Stimulated activated CD4-positive, alpha-beta T cell treated with anti-CD3 and anti-CD28 coated beads, Interleukin-15, amount 100 ng/mL, for 24 hours (primary cell): ENCODE data around the gene RPL22.

ENCODE experiments used
- DNase-seq: peaks from one replicate; pipeline ENCODE4 v3.0.0-alpha.2; 2020

RPL22 gene

DNA sequence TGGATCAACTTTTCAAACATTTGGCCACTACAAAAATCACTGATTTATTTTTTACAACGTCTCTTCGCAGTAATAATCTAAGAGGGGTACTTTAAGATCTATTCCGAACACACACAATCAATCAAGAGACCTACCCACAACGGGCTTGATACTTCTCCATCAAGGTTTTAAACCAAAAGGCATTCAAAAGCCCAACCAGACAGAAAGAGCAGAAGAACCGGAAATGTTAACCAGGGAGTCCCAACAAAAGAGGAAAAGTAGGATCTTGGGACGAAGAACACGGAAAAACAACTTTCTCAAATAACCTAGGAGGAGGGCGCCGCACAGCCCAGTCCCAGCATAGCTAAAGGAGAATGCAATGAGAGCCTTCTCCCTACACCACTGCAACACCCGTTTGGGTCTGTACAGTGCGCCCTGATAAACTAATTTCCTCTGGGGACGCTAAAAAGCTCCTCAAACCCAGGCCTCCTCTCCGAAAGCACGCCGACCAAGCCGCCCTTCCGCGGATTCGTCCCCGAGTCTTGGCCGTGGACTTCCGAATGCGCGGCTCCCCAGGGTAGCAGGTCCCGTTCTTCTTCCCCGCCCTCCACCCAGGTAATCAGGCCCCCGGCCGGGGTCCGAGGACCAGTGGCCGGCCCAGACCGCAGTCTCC lies 623 bp downstream of the RPL22 start:
- DNase-seq = peak; percentile 43

DNA sequence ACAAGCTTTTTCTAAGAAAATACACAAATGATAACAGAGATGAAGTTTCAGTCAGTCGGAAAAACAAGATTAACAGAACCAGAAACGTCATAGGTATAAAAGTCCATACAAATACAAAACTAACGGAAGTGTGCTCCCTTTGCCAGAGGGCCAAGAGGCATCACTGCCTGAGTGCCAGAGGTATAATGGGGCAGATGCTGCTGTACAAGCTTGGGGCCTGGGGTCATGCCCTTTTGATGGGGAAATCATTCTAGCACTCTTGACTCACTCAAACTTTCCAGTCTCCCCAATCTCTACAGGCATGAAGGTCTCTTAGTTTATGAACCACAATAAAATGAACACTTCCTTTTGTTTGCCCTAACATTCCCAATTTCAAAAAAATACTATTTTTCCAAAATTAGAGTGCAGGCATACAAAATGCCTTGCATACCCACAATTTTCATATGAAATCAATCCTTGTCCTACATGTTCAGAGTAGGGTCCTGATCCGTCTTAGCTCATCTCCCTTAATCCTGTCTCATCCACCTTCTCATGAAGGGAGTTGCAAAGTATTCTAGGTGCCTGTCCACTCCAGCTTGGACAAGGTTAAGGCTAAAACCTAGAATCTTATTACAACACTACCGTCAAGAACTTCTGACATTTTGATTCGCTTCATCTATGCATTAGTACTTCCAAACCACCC lies 1.5 kb downstream of the RPL22 start:
- peak; percentile 40 for DNase-seq

DNA sequence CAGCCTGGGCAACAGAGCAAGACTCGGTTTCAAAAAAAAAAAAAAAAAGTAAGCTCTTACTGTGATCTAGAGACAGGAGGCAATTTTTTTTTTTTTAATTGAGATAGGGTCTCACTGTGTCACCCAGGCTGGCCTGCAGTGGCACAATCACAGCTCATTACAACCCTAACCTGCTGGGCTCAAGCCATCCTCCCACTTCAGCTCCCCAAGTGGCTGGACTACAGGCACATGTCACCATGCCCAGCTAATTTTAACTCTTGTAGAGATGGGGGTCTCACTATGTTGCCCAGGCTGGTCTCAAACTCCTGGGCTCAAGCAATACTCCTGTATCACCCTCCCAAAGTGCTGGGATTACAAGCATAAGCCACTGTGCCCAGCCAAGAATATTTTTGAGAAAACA lies 7.4 kb downstream of the RPL22 start:
- no peak for DNase-seq

DNA sequence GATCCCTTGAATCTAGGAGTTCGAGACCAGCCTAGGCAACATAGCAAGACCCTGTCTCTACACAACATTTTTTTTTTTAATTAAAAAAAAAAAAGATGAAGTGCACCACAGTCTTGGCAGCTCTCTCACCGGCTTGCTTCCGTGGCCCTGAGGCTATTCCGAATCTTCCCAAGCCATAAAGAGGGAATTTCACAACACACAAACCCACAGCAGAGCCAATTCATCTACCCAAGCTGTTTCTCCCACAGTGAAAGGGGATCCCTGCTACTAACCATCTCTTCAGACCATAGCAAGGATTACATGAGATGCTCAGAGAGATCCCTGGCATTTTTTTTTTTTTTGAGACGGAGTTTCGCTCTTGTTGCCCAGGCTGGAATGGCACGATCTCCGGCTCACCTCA lies 10.9 kb downstream of the RPL22 start:
- DNase-seq = no peak

DNA sequence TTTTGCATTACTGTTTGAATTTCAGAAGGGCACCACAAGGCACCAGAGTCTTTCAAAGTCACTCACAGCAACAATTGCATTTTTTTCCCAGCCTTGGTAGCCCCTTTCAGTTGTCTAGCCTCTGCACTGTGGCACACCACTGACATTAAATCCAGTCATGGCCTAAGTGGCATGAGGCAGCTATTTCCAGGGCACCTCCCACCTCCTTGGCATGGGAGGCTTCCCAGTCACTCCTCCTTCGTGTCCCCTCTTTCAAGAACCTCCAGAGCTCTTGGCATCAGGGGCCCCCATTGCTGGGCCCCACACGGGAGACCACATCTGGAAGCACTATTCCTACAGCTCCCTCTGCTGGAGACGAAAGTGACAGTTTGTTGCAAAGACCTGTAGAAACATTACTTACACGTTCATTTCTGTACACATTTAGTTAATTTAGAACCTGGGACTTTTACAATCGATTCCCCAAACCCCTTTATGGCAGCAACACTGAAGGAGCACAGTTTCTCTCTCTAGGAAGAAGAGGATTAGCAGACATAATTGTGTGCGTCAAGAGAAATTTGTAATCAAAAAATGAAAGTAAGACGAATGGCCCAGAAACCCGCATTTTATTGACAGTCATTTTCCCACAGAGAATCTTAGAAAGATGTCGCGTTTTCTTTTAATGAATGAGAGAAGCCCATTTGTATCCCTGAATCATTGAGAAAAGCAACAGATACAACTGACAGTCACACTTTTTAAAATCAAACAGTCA lies 13.6 kb downstream of the RPL22 start:
- peak; percentile 33 for DNase-seq

DNA sequence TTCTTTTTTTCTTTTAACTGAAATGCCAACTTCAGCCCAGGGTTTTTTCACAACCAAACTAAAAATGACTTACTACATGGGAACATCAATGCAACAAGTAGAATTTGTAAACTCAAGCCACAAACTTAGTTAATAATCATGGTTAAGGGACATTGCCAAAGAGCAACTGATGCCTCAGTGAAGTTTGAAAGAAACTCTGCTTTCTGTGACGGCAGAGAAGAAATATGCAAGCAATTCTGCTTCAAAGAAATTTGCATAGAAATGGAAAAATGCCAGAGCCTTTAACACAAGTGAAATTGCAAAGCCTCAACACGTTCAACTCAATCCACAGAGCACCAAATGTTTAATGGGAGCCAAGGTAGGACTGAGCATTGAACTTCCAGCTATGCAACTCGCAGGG lies 14.2 kb downstream of the RPL22 start:
- no peak for DNase-seq

DNA sequence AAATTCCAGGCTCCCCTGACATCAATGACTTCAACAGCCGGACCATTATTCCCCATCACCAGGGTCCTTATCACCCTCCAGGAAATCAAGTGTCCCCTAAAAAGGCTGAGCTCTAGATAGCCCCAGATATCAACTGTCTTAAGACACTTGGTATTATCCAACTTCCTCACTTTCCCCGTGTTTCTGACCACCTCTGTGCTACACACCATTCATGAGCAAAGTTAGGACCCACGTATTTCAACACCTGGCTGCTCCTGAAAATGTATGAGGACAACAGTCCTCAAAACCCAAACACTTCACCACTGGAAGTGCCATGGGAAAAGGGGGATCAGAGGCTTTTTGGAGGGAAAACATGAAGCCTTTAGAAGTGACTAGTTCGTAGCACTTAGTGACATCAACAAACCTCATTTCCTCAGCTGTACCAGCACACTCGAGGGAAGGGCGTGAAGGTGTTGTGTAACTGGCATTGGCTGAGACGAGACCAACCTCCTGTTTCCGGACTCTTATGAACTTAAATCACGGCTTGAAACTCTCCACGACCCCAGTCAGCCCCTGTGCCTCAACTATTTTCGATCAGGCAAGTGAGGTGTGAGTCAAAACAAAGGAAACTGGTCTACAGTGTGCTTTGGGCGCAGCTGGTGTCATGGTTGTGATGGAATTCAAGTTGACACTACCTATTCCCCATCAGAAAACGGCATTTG lies 15.2 kb downstream of the RPL22 start:
- DNase-seq = no peak

DNA sequence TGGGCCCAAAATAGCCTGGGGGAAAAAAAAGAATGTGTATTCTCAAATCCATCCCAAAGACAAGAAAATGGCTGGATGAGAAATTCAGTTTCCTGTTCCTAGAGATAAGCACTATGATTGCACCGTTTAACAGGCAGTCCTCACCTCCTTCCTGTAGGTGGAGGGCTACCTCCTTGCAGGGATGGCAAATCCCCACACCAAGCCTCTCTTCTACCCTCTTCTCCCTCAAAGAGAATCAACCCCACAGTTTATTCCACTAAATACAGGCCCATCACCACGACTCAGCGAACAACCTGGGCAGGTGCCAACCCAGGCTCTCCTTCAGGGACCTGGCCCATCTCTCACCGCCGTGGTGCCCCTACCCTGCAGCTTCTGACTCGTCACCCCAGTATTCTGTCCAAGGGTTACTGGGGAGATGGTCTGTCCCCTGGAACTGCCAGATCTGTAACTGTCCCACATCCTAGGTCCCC lies 15.8 kb downstream of the RPL22 start:
- peak; percentile 25 for DNase-seq

DNA sequence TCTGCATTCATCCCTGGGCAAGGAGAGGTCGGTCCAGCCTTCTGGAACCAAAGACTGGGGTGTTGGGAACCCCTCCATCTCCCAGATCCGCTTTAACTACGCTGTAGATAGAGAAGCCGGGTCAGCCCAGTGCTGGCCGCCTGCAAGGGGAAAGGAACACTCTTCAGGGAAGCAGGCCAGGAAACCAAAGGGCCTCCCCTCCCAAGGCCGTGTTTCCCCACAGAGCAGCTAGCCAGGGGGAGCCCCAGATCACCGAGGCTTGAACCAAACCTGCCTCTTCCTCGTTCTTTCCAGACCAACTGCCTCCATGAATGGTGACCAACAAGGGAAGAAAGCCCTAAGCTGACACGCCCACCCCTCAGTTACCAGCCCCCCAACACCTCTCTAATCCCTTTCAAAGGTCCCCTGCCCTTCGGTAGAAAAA lies 18.0 kb downstream of the RPL22 start:
- no peak for DNase-seq

DNA sequence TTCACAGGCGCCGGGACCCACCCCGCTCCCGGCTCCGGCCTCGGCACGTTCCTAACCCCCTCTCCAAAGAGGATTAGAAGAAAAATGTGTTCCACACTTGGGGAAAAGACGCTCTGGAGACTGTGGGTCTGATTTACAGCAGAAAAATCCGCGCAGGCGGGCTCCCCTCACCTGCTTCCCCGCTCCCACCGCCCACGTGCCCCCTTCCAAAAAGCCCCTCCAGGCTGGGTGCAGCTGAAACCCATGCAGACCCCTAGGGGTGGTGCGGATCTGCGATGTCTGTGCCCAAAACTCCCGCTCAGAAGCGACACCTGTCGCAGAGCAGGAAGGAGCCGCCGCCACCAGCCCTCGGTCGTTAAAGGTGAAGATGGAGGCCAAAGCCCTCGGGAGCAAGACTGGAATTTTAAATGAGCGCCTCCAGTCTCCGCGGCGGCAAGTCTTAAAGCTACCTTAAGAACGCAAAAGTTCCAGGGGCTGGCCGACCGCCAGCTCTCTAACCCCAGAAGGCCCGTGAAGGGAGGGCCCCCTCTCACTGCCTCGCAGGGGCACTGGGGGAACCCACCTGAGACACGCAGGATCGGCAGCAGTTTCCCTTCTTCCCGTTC lies 18.6 kb downstream of the RPL22 start:
- peak; percentile 27 for DNase-seq

DNA sequence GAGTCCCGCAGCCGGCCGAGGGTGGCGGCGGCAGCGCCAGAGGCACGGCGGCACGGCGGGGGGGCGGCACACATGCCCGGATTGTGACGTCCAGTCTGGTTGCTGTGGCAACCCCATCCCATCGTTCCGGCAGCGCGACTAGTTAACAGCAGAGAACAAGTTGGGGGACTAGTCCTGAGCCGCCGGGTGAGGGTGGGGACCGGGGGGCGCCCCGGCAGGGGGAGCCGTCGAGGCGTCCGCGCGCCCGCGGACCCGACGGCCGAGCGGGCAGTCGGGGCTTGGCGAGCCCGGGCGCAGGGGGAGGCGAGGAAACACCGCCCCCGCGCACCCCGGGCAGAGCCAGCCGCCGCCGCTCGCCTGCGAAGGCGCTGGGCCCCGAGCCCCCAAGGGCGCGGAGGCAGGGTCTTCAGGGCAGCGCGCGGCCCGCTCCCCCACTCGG lies 19.1 kb downstream of the RPL22 start, which contains the start of gene CHD5:
CHD5 (minus strand) TSS at position 54 of the 439 bp plus-strand sequence. CDS start 298 bp downstream, outside the sequence.
- peak; percentile 29 for DNase-seq

DNA sequence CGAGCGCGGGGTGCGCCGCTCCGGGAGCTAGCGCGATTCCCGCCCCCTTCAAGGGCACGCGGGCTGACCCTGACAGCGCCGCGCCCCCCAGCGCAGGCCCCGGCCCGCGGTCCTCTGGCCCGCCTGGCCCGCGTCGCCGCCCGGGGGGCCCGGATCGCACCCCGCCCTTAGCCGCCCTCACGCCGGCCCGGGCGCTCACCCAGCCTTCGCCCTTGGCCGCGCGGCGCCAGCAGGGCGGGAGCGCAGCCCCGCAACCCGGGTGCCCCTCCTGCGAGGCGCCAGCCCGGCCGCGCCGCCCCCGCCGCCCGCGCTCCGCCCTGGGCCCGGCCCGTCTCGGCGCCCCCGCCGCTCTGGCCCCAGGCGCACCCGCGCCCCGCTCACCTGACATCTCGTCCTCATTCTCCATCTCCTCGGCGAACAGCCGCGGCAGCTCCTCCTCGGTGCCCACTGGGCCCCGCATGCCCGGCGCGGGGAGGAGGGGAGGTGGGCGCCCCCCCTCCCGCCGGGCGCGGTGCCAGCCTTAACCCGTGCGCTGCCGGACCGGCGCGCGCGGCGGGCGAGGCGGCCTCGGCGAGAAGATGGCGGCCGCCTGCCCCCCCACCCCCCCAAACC lies 19.7 kb downstream of the RPL22 start:
- no peak for DNase-seq

DNA sequence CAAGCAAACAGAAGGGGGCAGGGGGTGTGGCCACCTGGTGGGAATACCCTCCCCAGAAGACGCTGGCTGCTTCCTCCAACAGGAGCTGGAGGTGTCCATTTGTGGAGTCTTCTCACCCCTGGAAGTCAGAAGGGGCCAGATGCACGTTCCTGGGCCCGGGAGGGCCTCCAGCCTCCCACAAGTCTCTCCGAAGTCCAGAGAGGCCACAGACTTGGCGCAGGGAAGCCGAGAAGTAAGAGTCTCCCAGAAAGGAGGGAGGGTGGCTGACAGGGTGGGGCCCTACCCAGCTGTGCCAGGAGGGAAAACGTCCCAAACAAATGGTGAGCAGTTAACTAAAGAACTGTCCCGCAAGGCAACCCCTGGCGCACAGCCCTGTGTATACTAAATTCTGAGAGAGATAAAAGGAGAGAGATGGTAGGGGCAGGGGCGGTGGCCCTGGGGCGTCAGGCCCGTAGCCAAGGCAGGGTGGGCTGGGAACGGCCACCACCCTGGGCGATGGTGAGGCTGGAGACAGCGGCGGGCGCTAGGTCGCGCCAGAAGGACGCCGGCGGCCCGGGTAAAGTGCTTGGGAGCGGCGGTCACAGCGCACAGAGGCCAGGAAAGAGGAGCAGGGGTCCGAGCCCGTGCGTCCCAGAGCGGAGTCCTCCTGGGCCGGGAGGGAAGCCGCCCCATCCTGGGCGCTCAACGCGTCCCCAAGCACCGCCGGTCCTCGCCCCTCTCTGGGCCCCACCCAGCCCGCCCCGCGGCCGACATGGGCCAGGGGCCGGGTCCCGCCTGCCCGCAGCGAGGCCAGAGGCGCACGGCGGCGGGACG lies 20.4 kb downstream of the RPL22 start:
- no peak for DNase-seq

DNA sequence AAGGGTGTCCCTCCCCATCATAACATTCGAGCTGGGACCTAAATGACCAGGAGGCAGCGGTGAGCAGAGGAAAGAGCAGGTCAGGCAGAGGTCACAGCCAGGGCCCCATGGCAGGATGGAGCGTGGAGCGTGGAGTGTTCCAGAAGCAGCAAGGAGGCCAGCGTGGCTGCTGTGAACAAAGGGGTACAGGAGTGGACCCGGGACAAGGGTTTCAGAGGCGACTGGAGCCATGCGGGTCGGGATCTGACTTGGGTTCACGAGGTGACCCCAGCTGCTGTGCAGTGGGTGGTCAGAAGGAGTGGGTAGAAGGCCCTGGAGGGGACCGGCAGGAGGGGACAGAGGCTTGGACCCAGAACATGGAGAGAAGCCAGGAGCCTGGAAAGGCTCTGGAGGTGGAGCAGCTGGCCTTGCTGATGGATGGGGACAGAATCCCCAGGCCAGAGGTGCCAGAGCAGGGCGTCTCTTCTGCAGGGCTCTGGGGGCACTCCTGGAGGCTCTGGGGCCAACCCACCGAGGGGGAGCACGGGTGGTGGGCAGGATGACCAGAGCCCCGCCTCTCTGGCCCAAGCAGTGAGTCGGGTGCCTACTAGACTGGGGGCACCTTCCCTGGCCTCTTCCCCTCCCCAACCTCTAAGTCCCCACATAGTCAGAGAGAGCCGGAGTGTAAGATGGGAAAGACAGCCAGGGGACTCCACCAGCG lies 21.6 kb downstream of the RPL22 start:
- DNase-seq = no peak

DNA sequence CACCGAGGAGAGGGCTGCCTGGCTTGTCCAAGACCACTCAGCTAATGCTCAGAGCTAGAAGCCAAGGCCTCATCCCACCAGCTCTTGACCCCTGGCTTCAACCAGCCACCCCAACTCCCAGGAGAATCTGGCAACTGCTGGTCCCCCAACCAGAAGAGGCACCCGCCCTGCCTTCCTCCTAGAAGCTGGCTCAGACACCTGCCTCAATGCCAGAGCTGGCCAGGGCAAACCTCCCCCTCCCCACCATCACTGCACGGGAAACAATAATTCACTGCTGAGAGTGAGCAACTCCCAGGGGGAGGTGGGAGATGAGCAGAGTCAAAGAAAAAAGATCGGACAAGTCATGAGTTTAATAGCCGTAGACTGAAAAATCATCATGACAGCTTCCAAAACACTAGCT lies 22.6 kb downstream of the RPL22 start:
- DNase-seq = no peak

DNA sequence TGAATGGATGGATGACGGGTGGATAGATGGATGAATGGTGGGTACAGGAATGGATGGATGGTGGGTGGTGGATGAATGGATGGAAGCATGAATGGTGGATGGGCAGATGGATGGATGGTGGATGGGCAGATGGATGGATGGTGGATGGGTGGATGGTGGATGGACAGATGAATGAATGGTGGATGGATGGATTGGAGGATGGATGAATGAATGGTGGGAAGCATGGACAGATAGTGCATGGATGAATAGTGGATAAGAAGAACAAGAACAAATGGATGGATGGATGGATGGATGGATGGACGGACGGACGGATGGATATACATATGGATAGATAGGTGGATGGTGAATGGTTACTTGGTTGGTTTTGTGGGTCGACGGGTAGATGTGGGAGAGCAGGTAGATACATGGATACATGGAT lies 24.0 kb downstream of the RPL22 start:
- no peak for DNase-seq

DNA sequence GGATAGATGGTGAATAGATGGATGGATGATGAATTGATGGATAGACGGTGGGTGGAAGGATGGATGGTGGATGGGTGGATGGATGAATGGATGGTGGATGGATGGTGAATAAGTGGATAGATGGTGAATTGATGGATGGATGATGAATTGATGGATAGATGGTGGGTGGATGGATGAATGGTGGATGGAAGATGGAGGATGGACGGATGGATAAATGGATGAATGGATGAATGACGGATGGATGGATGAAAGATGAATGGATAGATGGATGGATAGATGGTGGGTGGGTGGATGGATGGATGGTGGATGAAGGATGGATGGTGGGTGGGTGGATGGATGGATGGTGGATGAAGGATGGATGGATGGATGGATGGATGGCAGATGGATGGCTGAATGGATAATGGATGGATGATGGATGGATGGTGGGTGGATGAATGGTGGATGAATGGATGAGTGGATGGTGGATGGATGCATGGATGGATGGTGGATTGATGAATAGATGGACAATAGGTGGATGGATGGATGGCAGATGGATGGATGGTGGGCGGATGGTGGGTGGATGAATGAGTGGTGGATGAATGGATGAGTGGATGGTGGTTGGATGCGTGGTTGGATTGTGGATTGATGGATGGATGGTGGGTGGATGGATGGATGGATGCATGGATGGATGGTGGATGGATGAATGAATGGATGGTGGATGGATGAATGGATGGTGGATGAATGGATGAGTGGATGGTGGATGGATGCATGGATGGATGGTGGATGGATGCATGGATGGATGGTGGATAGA lies 24.6 kb downstream of the RPL22 start:
- no peak for DNase-seq

DNA sequence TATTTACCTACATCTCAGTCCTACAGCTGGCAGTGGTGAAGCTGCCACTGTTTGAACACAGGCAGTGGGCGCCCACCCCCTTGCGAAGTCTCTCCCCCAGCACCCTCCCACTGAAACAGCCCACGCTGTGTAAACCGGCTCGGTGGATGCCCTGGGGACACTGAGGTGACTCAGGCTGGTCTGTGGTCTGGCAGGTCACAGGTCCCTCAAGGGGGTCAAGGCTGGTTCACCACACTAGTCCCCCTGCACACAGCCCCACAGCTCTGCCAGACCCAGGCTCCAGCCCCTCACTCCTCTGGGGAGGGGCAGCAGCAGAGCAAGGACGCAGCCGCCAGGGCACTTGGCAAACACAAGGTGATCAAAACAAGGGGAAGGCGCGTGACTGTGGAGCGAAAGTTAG lies 26.8 kb downstream of the RPL22 start:
- DNase-seq = no peak

DNA sequence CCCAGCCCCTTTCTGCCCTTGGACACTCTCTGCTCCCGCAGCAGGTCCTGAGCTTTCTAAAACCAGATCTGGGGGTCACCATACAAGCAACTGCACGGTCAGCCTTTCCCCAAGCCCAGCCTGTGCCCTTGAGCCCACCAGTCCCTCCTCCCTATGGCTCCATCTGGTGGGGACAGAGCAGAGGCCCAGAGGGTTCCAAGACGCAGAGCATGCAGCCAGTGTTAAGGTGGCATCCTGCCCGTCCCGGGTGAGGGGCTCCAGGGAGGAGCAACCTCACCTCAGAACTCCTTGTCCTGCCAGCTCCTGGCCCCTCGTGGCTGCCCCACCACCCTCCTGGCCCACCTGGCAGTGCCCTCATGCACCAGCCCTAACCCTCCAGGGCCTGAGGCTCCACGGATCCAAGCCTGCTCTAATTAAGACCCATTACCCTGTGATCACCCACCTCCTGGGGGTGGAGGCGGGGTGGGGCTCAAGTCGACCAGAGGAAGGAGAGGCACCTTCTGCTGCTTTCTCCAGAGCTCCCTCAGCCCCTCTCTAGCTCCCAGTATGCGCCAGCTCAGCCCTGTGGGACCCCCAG lies 27.8 kb downstream of the RPL22 start:
- no peak for DNase-seq
